Measurements from ENCODE around the gene VAV3. TPM values are rescaled to one million over a fixed set of nuclear protein-coding genes. Genes with fewer than 3 reads are reported as not detected.

Gene VAV3
- total and polyA plus RNA-seq, 2 donors from 2014 or later, result 61.6 to 87.5 TPM

DNA sequence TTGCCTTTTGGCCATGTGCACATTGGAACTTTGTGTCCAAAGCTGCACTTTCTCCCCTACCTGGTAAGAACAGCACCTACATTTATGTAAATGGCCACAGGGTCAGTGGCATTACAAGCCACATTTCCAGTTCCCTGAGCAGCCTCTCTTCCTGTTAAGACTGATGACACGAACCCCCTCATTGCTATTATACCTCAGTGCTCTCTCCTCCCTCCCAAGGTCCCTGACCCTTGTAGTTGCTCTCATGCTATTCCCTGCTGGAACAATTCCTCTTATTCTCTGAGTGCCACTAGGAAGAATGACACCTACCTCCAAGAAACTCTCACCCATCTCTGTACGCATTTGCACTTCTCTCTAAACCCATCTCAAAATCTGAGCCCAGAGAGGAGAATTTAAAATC lies 14.9 kb upstream of the VAV3 start:
- peak in 1 of 5 donors; percentile 14 for DNase-seq
- Histone ChIP-seq H3K27me3 (ENCODE audit: control insufficient read depth, insufficient read depth, low read length) (no peaks in the 10 kb centered on the region), H3K27ac (ENCODE audit: low read depth in 2 of 2, low read length in 2 of 2) (no peak overlapping the region), H3K9ac (ENCODE audit: low read length in 3 of 3) (no peak overlapping the region), H3K36me3 (ENCODE audit: control insufficient read depth in 2 of 3, insufficient read depth in 3 of 3, low read length in 3 of 3) (no peaks in the 10 kb centered on the region), H3K4me1 (ENCODE audit: control insufficient read depth in 2 of 3, insufficient read depth in 2 of 3, low read depth in 1 of 3, low read length in 3 of 3) (peaks cover 0 to 3% (median 0%) of the 10 kb centered on the region in 3 donors), H3K4me3 (ENCODE audit: low read length in 3 of 3) (no peak overlapping the region), H3K9me3 (ENCODE audit: control insufficient read depth in 2 of 3, insufficient read depth in 1 of 3, low read length in 3 of 3) (no peaks in the 10 kb centered on the region)
- TF ChIP-seq, protein P1, sequence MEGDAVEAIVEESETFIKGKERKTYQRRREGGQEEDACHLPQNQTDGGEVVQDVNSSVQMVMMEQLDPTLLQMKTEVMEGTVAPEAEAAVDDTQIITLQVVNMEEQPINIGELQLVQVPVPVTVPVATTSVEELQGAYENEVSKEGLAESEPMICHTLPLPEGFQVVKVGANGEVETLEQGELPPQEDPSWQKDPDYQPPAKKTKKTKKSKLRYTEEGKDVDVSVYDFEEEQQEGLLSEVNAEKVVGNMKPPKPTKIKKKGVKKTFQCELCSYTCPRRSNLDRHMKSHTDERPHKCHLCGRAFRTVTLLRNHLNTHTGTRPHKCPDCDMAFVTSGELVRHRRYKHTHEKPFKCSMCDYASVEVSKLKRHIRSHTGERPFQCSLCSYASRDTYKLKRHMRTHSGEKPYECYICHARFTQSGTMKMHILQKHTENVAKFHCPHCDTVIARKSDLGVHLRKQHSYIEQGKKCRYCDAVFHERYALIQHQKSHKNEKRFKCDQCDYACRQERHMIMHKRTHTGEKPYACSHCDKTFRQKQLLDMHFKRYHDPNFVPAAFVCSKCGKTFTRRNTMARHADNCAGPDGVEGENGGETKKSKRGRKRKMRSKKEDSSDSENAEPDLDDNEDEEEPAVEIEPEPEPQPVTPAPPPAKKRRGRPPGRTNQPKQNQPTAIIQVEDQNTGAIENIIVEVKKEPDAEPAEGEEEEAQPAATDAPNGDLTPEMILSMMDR (IDR thresholded peaks at IDR 0.05; ENCODE audit: borderline replicate concordance, extremely low read depth, insufficient read depth), result no peak
- intact Hi-C loops (cut with DNase I), result no loop called here
- no peak for FAIRE-seq

GRCh38 chr1:107979088-107979487 lies 14.1 kb upstream of the VAV3 start:
- intact Hi-C loops (cut with DNase I), result no loop called here
- H3K4me3 ChIP-seq (ENCODE audit: low read length in 3 of 3), result no peak overlapping the region
- TF ChIP-seq, protein P1 (IDR thresholded peaks at IDR 0.05; ENCODE audit: borderline replicate concordance, extremely low read depth, insufficient read depth), result no peak
- no peaks in the 10 kb centered on the region for H3K9me3 ChIP-seq (ENCODE audit: control insufficient read depth in 2 of 3, insufficient read depth in 1 of 3, low read length in 3 of 3)
- H3K27me3 ChIP-seq (ENCODE audit: control insufficient read depth, insufficient read depth, low read length), result no peaks in the 10 kb centered on the region
- H3K9ac ChIP-seq (ENCODE audit: low read length in 3 of 3), result no peak overlapping the region
- DNase-seq, result no peak
- H3K4me1 ChIP-seq (ENCODE audit: control insufficient read depth in 2 of 3, insufficient read depth in 2 of 3, low read depth in 1 of 3, low read length in 3 of 3), result peaks cover 0 to 3% (median 0%) of the 10 kb centered on the region in 3 donors
- FAIRE-seq, result no peak
- no peak overlapping the region for H3K27ac ChIP-seq (ENCODE audit: low read depth in 2 of 2, low read length in 2 of 2)
- H3K36me3 ChIP-seq (ENCODE audit: control insufficient read depth in 2 of 3, insufficient read depth in 3 of 3, low read length in 3 of 3), result no peaks in the 10 kb centered on the region

GRCh38 chr1:107976836-107977235 lies 11.9 kb upstream of the VAV3 start:
- no peaks in the 10 kb centered on the region for H3K27me3 ChIP-seq (ENCODE audit: control insufficient read depth, insufficient read depth, low read length)
- intact Hi-C loops (cut with DNase I), result no loop called here
- H3K9ac ChIP-seq (ENCODE audit: low read length in 3 of 3), result no peak overlapping the region
- H3K36me3 ChIP-seq (ENCODE audit: control insufficient read depth in 2 of 3, insufficient read depth in 3 of 3, low read length in 3 of 3), result no peaks in the 10 kb centered on the region
- H3K4me3 ChIP-seq (ENCODE audit: low read length in 3 of 3), result no peak overlapping the region
- FAIRE-seq (no peak), DNase-seq (peak in 2 of 5 donors; percentile 47 to 50)
- TF ChIP-seq, protein P1 (IDR thresholded peaks at IDR 0.05; ENCODE audit: borderline replicate concordance, extremely low read depth, insufficient read depth), result no peak
- H3K27ac ChIP-seq (ENCODE audit: low read depth in 2 of 2, low read length in 2 of 2), result no peak overlapping the region
- peaks cover 0 to 3% (median 0%) of the 10 kb centered on the region in 3 donors for H3K4me1 ChIP-seq (ENCODE audit: control insufficient read depth in 2 of 3, insufficient read depth in 2 of 3, low read depth in 1 of 3, low read length in 3 of 3)
- H3K9me3 ChIP-seq (ENCODE audit: control insufficient read depth in 2 of 3, insufficient read depth in 1 of 3, low read length in 3 of 3), result no peaks in the 10 kb centered on the region

GRCh38 chr1:107976431-107976830 lies 11.5 kb upstream of the VAV3 start:
- no peaks in the 10 kb centered on the region for H3K36me3 ChIP-seq (ENCODE audit: control insufficient read depth in 2 of 3, insufficient read depth in 3 of 3, low read length in 3 of 3)
- intact Hi-C loops (cut with DNase I), result no loop called here
- no peak for FAIRE-seq

More at GRCh38 chr1:107976431-107976830, 11.5 kb upstream of the VAV3 start:
- DNase-seq, result no peak
- Histone ChIP-seq H3K9ac (ENCODE audit: low read length in 3 of 3) (no peak overlapping the region), H3K4me1 (ENCODE audit: control insufficient read depth in 2 of 3, insufficient read depth in 2 of 3, low read depth in 1 of 3, low read length in 3 of 3) (peaks cover 0 to 3% (median 0%) of the 10 kb centered on the region in 3 donors), H3K27me3 (ENCODE audit: control insufficient read depth, insufficient read depth, low read length) (no peaks in the 10 kb centered on the region), H3K27ac (ENCODE audit: low read depth in 2 of 2, low read length in 2 of 2) (no peak overlapping the region), H3K4me3 (ENCODE audit: low read length in 3 of 3) (no peak overlapping the region), H3K9me3 (ENCODE audit: control insufficient read depth in 2 of 3, insufficient read depth in 1 of 3, low read length in 3 of 3) (no peaks in the 10 kb centered on the region)
- TF ChIP-seq, protein P1 (IDR thresholded peaks at IDR 0.05; ENCODE audit: borderline replicate concordance, extremely low read depth, insufficient read depth), result no peak
